Gastroesophageal sphincter (tissue), 3 donors: ENCODE data around the gene LDB2.

Experiments
- CTCF ChIP-seq, 4 experiments: fragments of 200-600 bp in 2 of 4; fragments of 450-650 bp in 2 of 4; sonication (generic) in 1 of 4; IDR thresholded peaks; one replicate each; pipeline ENCODE4 v1.5.1; 2017 to 2019; ENCODE audit warnings: antibody characterized with exemption in 4 of 4, mild to moderate bottlenecking in 2 of 4, moderate library complexity in 2 of 4
- EP300 ChIP-seq: sonication (generic); formaldehyde crosslinking; IDR thresholded peaks from one replicate; pipeline ENCODE4 v1.6.1; 2017; ENCODE audit warnings: antibody characterized with exemption, mild to moderate bottlenecking
- POLR2A ChIP-seq, 2 donors: fragments of 450-650 bp; IDR thresholded peaks; one replicate each; pipeline ENCODE4 v1.6.1; 2017; ENCODE audit warnings: antibody characterized with exemption in 2 of 2, mild to moderate bottlenecking in 2 of 2, moderate library complexity in 1 of 2
- POLR2AphosphoS5 ChIP-seq: sonication (generic); formaldehyde crosslinking; IDR thresholded peaks from one replicate; pipeline ENCODE4 v1.6.1; 2017; ENCODE audit warnings: antibody characterized with exemption

DNA sequence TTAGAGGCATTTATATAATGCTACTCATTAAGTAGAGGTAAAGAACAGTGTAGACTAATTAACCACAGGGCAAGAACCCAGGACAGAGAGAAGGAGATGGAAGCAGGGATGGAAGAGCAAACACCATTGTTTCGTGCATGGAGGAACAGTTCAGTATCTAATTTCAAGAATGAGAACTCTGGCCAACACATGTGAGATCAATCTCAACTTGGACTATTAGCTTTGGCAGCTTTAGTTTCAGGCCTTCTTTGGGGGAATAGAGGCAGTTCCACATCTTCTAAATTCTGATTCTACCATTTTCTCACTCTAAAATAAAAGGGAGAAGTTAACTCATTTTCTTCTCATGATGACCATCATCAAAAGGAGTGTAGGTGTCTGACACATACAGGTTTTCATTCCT is 207.0 kb downstream of the LDB2 start:
- TF ChIP-seq CTCF (IDR thresholded peaks at IDR 0.05) (no peak), POLR2A (IDR thresholded peaks at IDR 0.05) (no peak), EP300 (no peak), POLR2AphosphoS5 (no peak)
